ENCODE data around the gene PARP9.
A peak's percentile ranks its signal among the peaks of the same experiment; 100 is the strongest.

PARP9 gene

GRCh38 chr3:122515870-122516269 lies 48.2 kb downstream of the PARP9 start:
- Histone ChIP-seq H3K27me3 (ENCODE audit: insufficient read depth, poor library complexity, severe bottlenecking) (no peaks in the 10 kb centered on the region), H3K27ac (replicated peaks) (no peak overlapping the region), H3K4me3 (replicated peaks; ENCODE audit: insufficient read depth, low read length) (no peak overlapping the region)
- peak in 1 of 2 experiments; percentile 24 for DNase-seq (ENCODE audit: low read depth in 1 of 2, low spot score in 1 of 2)
- TF ChIP-seq, protein P1, sequence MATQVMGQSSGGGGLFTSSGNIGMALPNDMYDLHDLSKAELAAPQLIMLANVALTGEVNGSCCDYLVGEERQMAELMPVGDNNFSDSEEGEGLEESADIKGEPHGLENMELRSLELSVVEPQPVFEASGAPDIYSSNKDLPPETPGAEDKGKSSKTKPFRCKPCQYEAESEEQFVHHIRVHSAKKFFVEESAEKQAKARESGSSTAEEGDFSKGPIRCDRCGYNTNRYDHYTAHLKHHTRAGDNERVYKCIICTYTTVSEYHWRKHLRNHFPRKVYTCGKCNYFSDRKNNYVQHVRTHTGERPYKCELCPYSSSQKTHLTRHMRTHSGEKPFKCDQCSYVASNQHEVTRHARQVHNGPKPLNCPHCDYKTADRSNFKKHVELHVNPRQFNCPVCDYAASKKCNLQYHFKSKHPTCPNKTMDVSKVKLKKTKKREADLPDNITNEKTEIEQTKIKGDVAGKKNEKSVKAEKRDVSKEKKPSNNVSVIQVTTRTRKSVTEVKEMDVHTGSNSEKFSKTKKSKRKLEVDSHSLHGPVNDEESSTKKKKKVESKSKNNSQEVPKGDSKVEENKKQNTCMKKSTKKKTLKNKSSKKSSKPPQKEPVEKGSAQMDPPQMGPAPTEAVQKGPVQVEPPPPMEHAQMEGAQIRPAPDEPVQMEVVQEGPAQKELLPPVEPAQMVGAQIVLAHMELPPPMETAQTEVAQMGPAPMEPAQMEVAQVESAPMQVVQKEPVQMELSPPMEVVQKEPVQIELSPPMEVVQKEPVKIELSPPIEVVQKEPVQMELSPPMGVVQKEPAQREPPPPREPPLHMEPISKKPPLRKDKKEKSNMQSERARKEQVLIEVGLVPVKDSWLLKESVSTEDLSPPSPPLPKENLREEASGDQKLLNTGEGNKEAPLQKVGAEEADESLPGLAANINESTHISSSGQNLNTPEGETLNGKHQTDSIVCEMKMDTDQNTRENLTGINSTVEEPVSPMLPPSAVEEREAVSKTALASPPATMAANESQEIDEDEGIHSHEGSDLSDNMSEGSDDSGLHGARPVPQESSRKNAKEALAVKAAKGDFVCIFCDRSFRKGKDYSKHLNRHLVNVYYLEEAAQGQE (IDR thresholded peaks at IDR 0.05; ENCODE audit: insufficient replicate concordance, low read depth) = no peak
- TF ChIP-seq POLR2AphosphoS5 (IDR thresholded peaks at IDR 0.05; ENCODE audit: low read depth) (no peak), GABPA (IDR thresholded peaks at IDR 0.05; ENCODE audit: low read depth) (no peak), SPI1 (IDR thresholded peaks at IDR 0.05; ENCODE audit: borderline replicate concordance, low read depth) (no peak)
- TF ChIP-seq, protein P2, sequence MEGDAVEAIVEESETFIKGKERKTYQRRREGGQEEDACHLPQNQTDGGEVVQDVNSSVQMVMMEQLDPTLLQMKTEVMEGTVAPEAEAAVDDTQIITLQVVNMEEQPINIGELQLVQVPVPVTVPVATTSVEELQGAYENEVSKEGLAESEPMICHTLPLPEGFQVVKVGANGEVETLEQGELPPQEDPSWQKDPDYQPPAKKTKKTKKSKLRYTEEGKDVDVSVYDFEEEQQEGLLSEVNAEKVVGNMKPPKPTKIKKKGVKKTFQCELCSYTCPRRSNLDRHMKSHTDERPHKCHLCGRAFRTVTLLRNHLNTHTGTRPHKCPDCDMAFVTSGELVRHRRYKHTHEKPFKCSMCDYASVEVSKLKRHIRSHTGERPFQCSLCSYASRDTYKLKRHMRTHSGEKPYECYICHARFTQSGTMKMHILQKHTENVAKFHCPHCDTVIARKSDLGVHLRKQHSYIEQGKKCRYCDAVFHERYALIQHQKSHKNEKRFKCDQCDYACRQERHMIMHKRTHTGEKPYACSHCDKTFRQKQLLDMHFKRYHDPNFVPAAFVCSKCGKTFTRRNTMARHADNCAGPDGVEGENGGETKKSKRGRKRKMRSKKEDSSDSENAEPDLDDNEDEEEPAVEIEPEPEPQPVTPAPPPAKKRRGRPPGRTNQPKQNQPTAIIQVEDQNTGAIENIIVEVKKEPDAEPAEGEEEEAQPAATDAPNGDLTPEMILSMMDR (IDR thresholded peaks at IDR 0.05; ENCODE audit: insufficient read depth, low read length) = no peak

DNA sequence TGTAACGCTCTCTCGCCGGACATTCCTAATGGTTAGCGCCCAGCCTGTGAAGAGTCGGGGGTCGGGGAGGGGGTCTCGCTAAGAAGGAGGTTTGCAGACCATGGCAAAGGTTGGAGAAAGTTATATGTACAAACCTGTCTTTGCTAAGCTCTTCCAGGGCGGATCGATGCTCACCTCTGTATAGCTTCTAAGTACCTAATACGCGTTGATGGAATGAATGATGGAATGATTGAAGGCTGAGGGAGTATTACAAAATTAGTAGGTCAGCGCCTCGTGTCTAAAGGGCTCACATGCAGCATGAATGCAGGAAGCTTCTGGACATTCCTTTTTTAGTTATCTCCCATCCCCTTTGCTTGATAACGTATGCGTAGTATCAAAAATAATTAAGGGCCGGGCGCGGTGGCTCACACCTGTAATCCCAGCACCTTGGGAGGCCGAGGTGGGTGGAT lies 49.1 kb downstream of the PARP9 start:
- peak in 1 of 2 experiments; percentile 22 for DNase-seq (ENCODE audit: low read depth in 1 of 2, low spot score in 1 of 2)
- TF ChIP-seq POLR2AphosphoS5 (IDR thresholded peaks at IDR 0.05; ENCODE audit: low read depth) = no peak
- TF ChIP-seq, protein P1 (IDR thresholded peaks at IDR 0.05; ENCODE audit: insufficient replicate concordance, low read depth) = no peak
- TF ChIP-seq, protein P2 (IDR thresholded peaks at IDR 0.05; ENCODE audit: insufficient read depth, low read length) = no peak
- no peak for TF ChIP-seq GABPA (IDR thresholded peaks at IDR 0.05; ENCODE audit: low read depth)
- no peak for TF ChIP-seq SPI1 (IDR thresholded peaks at IDR 0.05; ENCODE audit: borderline replicate concordance, low read depth)
- H3K27me3 ChIP-seq (ENCODE audit: insufficient read depth, poor library complexity, severe bottlenecking) = no peaks in the 10 kb centered on the region
- H3K4me3 ChIP-seq (replicated peaks; ENCODE audit: insufficient read depth, low read length) = peak overlapping the region; percentile 82
- H3K27ac ChIP-seq (replicated peaks) = no peak overlapping the region

DNA sequence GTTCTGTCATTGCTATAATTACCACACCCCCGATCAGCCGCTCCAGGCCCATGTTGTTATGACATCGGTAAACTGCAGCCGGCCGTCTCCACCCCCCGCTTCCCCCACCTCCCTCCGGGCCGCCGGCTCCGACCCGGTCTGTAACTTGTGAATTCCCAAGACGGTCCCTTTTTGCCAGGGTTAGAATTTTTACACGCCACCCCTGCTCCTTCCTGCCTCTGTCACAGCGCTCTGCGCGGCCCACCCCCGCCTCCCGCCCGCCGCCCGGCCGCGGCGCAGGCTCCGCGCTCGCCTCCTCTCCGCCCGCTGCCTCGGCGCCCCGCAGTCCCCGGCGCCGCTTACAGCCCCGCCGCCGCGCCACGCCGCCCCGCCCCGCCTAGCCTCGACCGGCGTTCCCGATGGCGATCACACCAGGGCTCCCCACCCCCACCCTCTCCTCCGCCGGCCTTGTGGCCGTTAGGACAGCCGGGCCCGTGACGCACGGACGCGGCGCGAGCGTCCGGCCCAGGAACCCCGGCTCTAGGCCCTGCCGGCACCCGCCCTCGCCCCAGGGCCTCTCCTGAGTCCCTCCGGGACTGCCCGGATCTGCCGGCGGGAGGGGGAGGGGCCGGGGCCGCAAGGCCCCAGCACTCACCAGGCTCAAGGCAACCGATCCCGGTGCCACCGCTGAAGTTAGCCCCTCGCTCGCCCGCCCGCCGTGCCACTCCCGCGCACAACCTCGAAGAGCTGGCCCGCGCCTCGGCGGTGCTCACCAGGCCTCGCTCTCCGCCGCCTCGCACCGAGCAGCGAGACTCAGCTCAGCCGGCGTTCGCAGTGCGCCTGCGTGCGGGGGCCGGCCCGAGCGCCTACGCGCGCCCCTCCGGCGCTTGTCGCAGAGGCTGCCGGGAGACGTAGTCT lies 49.7 kb downstream of the PARP9 start, which contains the start of gene KPNA1:
Gene KPNA1 (minus strand): TSS at position 817 of the 897 bp plus-strand sequence. CDS start 18,374 bp downstream, outside the sequence.
- H3K27ac ChIP-seq (replicated peaks) = peak within 1 kb of the TSS; percentile 88
- H3K4me3 ChIP-seq (replicated peaks; ENCODE audit: insufficient read depth, low read length) = peak within 1 kb of the TSS; percentile 82
- no peak for TF ChIP-seq SPI1 (IDR thresholded peaks at IDR 0.05; ENCODE audit: borderline replicate concordance, low read depth)
- TF ChIP-seq POLR2AphosphoS5 (IDR thresholded peaks at IDR 0.05; ENCODE audit: low read depth) = peak; percentile 86; the same call in 1 of the 2 replicates
- TF ChIP-seq, protein P1 (IDR thresholded peaks at IDR 0.05; ENCODE audit: insufficient replicate concordance, low read depth) = no peak
- no peaks in the 10 kb centered on the region for H3K27me3 ChIP-seq (ENCODE audit: insufficient read depth, poor library complexity, severe bottlenecking)
- DNase-seq (ENCODE audit: low read depth in 1 of 2, low spot score in 1 of 2) = peak; percentile 81 to 85
